Sigmoid colon (tissue), 7 donors: Measurements from ENCODE around the gene EVX1. TPM values are rescaled to one million over a fixed set of nuclear protein-coding genes. Genes with fewer than 3 reads are reported as not detected.

ENCODE experiments used
- DNase-seq: peaks from one replicate; pipeline ENCODE4 v3.0.0-alpha.2; 2019
- H3K27ac ChIP-seq, 4 donors: fragments of 200-600 bp; sonication (generic); one replicate each; pipeline ENCODE4 v1.5.1; 2016 to 2019; ENCODE audit warnings: mild to moderate bottlenecking in 1 of 4
- H3K27me3 ChIP-seq, 3 donors: fragments of 200-600 bp; sonication (generic); one replicate each; pipeline ENCODE4 v1.5.1; 2019; ENCODE audit warnings: mild to moderate bottlenecking in 1 of 3
- H3K36me3 ChIP-seq, 4 donors: fragments of 200-600 bp; sonication (generic); one replicate each; pipeline ENCODE4 v1.5.1; 2016 to 2019
- H3K4me1 ChIP-seq, 4 donors: fragments of 200-600 bp; sonication (generic); one replicate each; pipeline ENCODE4 v1.5.1; 2017 to 2019
- H3K4me3 ChIP-seq, 4 donors: fragments of 200-600 bp; sonication (generic); one replicate each; pipeline ENCODE4 v1.5.1; 2017 to 2019; ENCODE audit warnings: mild to moderate bottlenecking in 2 of 4, moderate library complexity in 1 of 4
- H3K9me3 ChIP-seq, 4 donors: fragments of 200-600 bp in 3 of 4; sonication (generic) in 3 of 4; one replicate each; pipeline versions ENCODE4 v1.5.1 to v1.6.1; 2013 to 2019
- EP300 ChIP-seq, 4 donors: sonication (generic); formaldehyde crosslinking; IDR thresholded peaks; one replicate each; pipeline ENCODE4 v1.6.1; 2017; ENCODE audit warnings: antibody characterized with exemption in 4 of 4
- POLR2A ChIP-seq, 2 donors: fragments of 450-650 bp; IDR thresholded peaks; one replicate each; pipeline ENCODE4 v1.6.1; 2016; ENCODE audit warnings: antibody characterized with exemption in 2 of 2, mild to moderate bottlenecking in 2 of 2, moderate library complexity in 2 of 2
- POLR2AphosphoS5 ChIP-seq, 4 donors: sonication (generic); formaldehyde crosslinking; IDR thresholded peaks; one replicate each; pipeline ENCODE4 v1.6.1; 2017; ENCODE audit warnings: antibody characterized with exemption in 4 of 4
- WGBS, 2 donors: extraction: QIAGEN DNeasy Blood & Tissue Kit; methylation state at CpG; one replicate each; pipeline ENCODE4 v1.1.7; 2013; 5-methylcytosine and 5-hydroxymethylcytosine counted together
- intact Hi-C: fragments of 100-400 bp; cut with DNase I; formaldehyde crosslinking; loops from one replicate; pipeline ENCODE4 v1.15.1; 2023
- polyA plus RNA-seq, 3 donors: library from polyadenylated mRNA; stranded (reverse); fragments of 200-250 nt; gene quantifications; one replicate each; pipeline ENCODE4 v1.2.3, GENCODE V29; 2013
- total RNA-seq, 4 donors: library from RNA; depleted of rRNA; stranded (reverse); fragments of >200 nt; gene quantifications; one replicate each; pipeline ENCODE4 v1.1.0, GENCODE V29; 2016
- TF ChIP-seq, protein P1 (sequence below), 4 experiments: fragments of 450-650 bp in 3 of 4; fragments of 200-600 bp in 1 of 4; IDR thresholded peaks; one replicate each; pipeline ENCODE4 v1.5.1; 2016 to 2019; ENCODE audit warnings: antibody characterized with exemption in 4 of 4, mild to moderate bottlenecking in 3 of 4, moderate library complexity in 2 of 4
- donor health status: healthy with polysubstance abuse.
- donor health status: Bipolar disorder and iron deficiency.
- donor health status: healthy.

The EVX1 gene
- total and polyA plus RNA-seq, 7 donors: 0.32 to 1.4 (median 1.2) TPM; not detected in 4

DNA sequence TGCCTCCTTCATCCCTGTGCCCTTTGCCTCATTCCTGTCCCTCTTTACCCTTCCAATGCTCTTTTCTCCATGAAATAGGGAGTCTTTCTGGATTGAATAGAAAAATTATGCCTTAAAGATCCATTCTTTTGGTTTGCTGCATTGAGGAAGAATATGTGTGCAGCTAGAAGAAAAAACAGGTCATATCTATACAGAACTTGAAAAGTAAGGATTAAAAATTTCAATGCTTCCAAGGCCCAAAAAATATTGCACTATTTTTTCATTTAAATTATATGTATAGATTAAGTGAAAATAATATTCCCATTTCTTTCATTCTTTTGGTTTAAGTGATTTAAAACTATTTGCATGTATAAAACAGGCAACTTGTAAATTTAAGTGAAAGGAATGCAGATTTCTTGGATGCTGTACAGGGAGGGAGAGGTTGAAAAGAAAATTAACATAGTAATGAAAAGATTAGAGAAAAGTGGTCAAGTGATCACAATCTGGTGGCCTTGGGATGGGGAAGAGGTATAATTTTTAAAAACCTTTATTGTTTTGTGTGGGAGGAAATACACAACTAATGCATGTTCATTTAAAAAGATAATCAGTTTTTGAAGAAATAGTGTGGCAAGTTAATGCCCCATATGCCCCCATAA lies 18.5 kb upstream of the EVX1 start:
- Histone ChIP-seq H3K36me3 (no peaks in the 10 kb centered on the region), H3K4me3 (no peak overlapping the region), H3K27ac (no peak overlapping the region), H3K9me3 (no peaks in the 10 kb centered on the region), H3K27me3 (peaks cover 13 to 80% (median 47%) of the 10 kb centered on the region in 3 donors), H3K4me1 (peaks cover 0 to 11% (median 2%) of the 10 kb centered on the region in 4 donors)
- DNase-seq: no peak
- TF ChIP-seq POLR2AphosphoS5 (IDR thresholded peaks at IDR 0.05) (no peak), POLR2A (IDR thresholded peaks at IDR 0.05) (no peak), EP300 (IDR thresholded peaks at IDR 0.05) (no peak)
- TF ChIP-seq, protein P1, sequence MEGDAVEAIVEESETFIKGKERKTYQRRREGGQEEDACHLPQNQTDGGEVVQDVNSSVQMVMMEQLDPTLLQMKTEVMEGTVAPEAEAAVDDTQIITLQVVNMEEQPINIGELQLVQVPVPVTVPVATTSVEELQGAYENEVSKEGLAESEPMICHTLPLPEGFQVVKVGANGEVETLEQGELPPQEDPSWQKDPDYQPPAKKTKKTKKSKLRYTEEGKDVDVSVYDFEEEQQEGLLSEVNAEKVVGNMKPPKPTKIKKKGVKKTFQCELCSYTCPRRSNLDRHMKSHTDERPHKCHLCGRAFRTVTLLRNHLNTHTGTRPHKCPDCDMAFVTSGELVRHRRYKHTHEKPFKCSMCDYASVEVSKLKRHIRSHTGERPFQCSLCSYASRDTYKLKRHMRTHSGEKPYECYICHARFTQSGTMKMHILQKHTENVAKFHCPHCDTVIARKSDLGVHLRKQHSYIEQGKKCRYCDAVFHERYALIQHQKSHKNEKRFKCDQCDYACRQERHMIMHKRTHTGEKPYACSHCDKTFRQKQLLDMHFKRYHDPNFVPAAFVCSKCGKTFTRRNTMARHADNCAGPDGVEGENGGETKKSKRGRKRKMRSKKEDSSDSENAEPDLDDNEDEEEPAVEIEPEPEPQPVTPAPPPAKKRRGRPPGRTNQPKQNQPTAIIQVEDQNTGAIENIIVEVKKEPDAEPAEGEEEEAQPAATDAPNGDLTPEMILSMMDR (IDR thresholded peaks at IDR 0.05): no peak
- intact Hi-C loops: no loop called here

DNA sequence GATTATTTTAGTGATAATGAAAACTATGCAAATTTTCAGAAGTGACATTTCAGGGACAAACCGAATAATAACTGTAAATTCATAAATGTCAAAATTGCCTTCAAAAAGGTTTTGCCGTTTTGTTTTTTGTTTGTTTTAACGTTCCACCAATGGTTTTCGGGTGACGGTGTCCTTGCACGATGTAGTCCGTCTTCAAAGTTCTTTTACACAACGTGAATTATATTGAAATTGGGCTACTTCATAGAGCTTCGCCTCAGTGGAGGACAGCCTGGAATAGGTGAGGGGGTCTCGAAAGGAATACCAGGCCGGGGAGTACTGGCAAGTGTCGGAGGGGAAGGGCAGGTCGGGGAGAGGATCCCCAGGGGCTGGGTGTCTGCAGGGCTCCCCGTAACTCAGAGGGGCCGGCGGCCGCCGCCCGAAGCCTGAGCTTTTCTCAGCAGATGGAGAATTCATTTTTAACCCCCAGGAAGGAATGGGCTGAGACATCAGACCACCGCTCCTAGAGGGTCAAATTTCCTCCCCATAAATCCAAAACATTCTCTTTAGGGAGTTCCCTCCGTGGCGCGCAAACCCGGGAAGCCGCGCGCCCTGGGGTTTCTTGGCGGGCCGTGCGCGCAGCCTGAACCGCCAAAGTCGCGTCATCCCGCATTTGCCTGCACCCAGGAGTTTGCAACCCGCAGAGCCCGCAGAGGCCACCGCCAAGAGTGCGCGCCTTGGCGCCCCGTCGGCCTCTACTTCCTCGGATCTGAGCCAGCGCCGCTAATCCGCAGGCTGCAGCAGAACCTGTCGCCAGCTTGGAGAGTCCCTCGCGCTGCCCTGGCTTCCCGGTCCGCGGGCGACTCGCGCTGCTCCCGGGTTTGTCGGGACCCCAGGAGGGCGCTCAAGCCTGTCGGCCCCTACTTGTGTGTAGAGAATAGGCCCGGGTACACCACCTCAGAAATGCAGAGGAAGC lies 17.3 kb upstream of the EVX1 start:
- Histone ChIP-seq H3K27me3 (peaks cover 13 to 68% (median 40%) of the 10 kb centered on the region in 3 donors), H3K4me3 (no peak overlapping the region), H3K9me3 (no peaks in the 10 kb centered on the region), H3K27ac (no peak overlapping the region), H3K36me3 (no peaks in the 10 kb centered on the region), H3K4me1 (peaks cover 0 to 11% (median 2%) of the 10 kb centered on the region in 4 donors)
- intact Hi-C loops: no loop called here
- peak; percentile 54 for DNase-seq
- 11 to 15% methylated on average over 61 of the region's 61 CpGs for WGBS, 2 donors
- no peak for TF ChIP-seq EP300 (IDR thresholded peaks at IDR 0.05)

DNA sequence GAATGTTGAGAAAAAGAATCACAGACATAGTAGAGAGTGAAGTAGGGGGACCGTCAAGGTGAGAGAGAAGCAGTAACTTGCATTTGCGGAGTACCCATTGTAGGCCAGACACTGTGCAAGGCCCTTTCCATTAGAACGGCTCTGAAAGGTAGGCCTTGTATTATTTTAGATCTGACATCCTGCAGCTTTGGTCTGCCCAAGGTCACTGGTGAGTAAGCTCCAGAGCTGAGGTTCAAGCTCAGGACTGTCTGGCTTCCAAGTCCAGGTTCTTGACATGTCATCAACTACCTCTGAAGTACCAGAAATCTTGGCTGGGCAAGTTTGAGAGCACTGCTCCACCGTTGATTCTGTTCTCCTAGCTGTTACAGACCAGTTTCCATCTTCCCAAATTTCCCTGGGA lies 13.2 kb upstream of the EVX1 start:
- peaks cover 0 to 11% (median 2%) of the 10 kb centered on the region in 4 donors for H3K4me1 ChIP-seq
- TF ChIP-seq POLR2A (IDR thresholded peaks at IDR 0.05) (no peak), POLR2AphosphoS5 (IDR thresholded peaks at IDR 0.05) (no peak), EP300 (IDR thresholded peaks at IDR 0.05) (no peak)
- TF ChIP-seq, protein P1 (IDR thresholded peaks at IDR 0.05): no peak
- peaks cover 8 to 44% (median 19%) of the 10 kb centered on the region in 3 donors for H3K27me3 ChIP-seq
- intact Hi-C loops: no loop called here
- H3K36me3 ChIP-seq: no peaks in the 10 kb centered on the region
- no peak overlapping the region for H3K27ac ChIP-seq
- H3K9me3 ChIP-seq: no peaks in the 10 kb centered on the region
- H3K4me3 ChIP-seq: no peak overlapping the region
- 87 to 89% methylated on average over 4 of the region's 4 CpGs for WGBS, 2 donors
- no peak for DNase-seq

DNA sequence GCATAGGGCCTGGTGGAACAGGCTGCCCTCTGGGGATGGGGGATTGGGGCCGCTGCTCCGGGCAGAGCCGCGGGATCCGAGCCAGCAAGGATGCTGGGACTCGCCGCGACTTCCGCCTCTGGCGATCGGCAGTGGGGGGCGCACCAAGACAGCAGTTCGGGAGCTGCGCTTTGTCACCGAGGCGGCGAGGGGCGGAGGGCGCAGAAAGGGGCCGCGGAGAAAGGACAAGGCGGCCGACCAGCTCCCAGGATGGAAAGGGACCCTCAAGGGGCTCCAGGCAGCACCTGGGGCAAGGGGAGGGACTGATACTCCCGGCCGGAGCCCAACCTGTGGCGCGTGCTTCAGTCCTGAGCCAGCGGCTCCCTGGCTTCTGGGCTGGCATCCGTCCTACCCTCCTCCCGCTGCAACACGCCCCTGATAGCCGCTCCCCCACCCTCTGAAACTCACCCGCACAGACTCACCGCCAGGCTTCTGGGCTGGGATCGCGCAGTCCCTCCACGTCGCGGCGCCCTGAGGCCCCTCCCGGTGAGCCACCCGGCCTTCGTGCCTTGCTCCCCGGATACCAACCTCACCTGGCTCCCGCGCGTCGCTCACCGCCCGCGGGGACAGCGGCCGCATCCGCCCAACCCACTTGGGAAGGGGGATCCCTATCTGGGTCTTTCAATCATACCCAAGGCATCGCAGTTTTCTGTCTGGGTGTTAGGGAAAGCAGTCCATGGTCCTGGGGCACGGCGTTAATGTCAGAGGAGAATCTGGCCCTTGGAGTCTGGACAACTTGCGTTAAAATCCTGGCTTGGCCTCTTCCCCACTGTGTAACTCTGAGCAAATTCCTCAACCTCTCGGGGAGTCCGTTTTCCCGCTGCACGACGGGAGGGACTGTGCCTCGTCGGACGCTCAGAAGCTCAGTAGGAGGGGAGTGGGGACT lies 7.0 kb upstream of the EVX1 start:
- peak; percentile 74 for DNase-seq
- H3K4me3 ChIP-seq: peak overlapping the region; percentile 27 to 52 (median 44)

More for the DNA sequence above, 7.0 kb upstream of the EVX1 start:
- H3K27me3 ChIP-seq: peaks cover 24 to 73% (median 53%) of the 10 kb centered on the region in 3 donors
- peak in 1 of 4 donors; percentile 8 for TF ChIP-seq POLR2AphosphoS5 (IDR thresholded peaks at IDR 0.05)
- TF ChIP-seq, protein P1 (IDR thresholded peaks at IDR 0.05): peak in 3 of 4 experiments; percentile 14 to 21 (median 15)
- no peak for TF ChIP-seq POLR2A (IDR thresholded peaks at IDR 0.05)
- H3K27ac ChIP-seq: no peak overlapping the region
- 9 to 10% methylated on average over 66 of the region's 66 CpGs for WGBS, 2 donors
- peaks cover 0 to 31% (median 23%) of the 10 kb centered on the region in 4 donors for H3K4me1 ChIP-seq
- no peaks in the 10 kb centered on the region for H3K36me3 ChIP-seq
- H3K9me3 ChIP-seq: no peaks in the 10 kb centered on the region
- intact Hi-C loops: no loop called here
